Dendritic cell treated with granulocyte-macrophage colony-stimulating factor and Interleukin-4, amounts not matched to agents 40 ng/mL and 50 ng/mL, for 4 days (primary cell): ENCODE data around the gene IMPDH2.

Source experiments
- H3K27ac Mint-ChIP-seq: one replicate; pipeline ENCODE4 v1.8.0; 2022; ENCODE audit warnings: mild to moderate bottlenecking, mixed read lengths
- H3K27me3 Mint-ChIP-seq: one replicate; pipeline ENCODE4 v1.8.0; 2022; ENCODE audit warnings: mild to moderate bottlenecking, mixed read lengths
- H3K36me3 Mint-ChIP-seq: one replicate; pipeline ENCODE4 v1.8.0; 2022; ENCODE audit warnings: low read depth, mixed read lengths
- H3K4me1 Mint-ChIP-seq: one replicate; pipeline ENCODE4 v1.8.0; 2022; ENCODE audit warnings: low read depth, mixed read lengths
- H3K4me3 Mint-ChIP-seq: one replicate; pipeline ENCODE4 v1.8.0; 2022; ENCODE audit warnings: mild to moderate bottlenecking, moderate library complexity, mixed read lengths
- H3K9me3 Mint-ChIP-seq: one replicate; pipeline ENCODE4 v1.8.0; 2022; ENCODE audit warnings: mixed read lengths
- intact Hi-C: fragments of 100-400 bp; cut with micrococcal nuclease; formaldehyde crosslinking; loops from one replicate; pipeline ENCODE4 v1.15.0; 2022

The IMPDH2 gene

GRCh38 chr3:49028673-49029562, at the start of gene IMPDH2:
Gene IMPDH2, minus strand, starts transcription at chr3:49029398. Its CDS starts 48 bp downstream, at chr3:49029350.
- H3K4me3 Mint-ChIP-seq, result peak within 1 kb of the TSS; percentile 81
- H3K27ac Mint-ChIP-seq, result peak within 1 kb of the TSS; percentile 89
- no peaks in the 10 kb centered on the region for H3K27me3 Mint-ChIP-seq
- intact Hi-C loops, result loop anchor here (5.0 kb wide), 2 partner anchors 37 to 63 kb away; partner anchors contain the start of genes P4HTM and QRICH1
- peaks cover 83% of the 10 kb centered on the region for H3K36me3 Mint-ChIP-seq
- no peaks in the 10 kb centered on the region for H3K9me3 Mint-ChIP-seq
- H3K4me1 Mint-ChIP-seq, result peaks cover 53% of the 10 kb centered on the region

DNA sequence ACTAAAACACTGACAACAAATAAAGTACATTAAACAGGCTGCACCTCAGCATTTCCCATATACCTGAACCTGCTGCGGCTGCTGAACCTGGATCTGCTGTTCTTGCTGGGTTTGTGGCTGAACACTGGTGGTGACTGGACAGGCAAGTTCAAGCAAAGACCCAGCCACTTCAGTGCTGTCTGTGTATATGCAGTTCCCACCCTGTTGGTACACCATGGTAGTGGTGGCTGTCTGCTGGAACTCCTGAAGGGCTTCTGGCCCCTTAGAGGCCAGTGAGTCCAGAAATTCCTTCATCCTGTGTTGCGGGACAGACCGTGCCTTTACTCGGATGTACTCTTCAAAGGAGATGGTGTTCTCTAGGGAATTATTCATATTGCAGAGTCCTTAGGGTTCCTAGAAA, 47.4 kb upstream of the IMPDH2 start:
- intact Hi-C loops, result no loop called here
- H3K4me3 Mint-ChIP-seq, result no peak overlapping the region
- no peaks in the 10 kb centered on the region for H3K4me1 Mint-ChIP-seq
- H3K27ac Mint-ChIP-seq, result no peak overlapping the region
- peaks cover 81% of the 10 kb centered on the region for H3K36me3 Mint-ChIP-seq
- H3K9me3 Mint-ChIP-seq, result no peaks in the 10 kb centered on the region
- H3K27me3 Mint-ChIP-seq, result no peaks in the 10 kb centered on the region

DNA sequence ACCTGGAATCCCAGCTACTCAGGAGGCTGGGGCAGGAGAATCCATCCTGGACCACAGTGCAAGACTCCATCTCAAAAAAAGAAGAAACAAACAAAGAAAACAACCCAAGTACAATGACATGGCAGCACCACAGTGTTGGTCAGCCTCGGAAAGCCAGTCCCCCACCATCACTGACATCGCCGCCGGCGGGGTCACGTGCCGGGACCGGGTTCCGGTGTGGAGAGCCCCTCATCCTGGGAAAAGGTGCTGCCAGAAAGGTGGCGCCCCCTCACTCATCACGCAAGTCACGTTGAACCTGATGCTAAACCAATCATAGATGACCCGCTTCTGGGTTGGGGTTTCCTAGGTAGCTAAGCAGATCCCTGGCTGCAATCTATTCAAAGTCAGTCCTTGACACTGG, 46.9 kb upstream of the IMPDH2 start:
- Mint-ChIP-seq H3K4me3 (no peak overlapping the region), H3K36me3 (peaks cover 87% of the 10 kb centered on the region), H3K4me1 (no peaks in the 10 kb centered on the region), H3K9me3 (no peaks in the 10 kb centered on the region), H3K27me3 (no peaks in the 10 kb centered on the region), H3K27ac (no peak overlapping the region)
- intact Hi-C loops, result no loop called here

GRCh38 chr3:49058011-49058410, 28.8 kb upstream of the IMPDH2 start:
- intact Hi-C loops, result no loop called here
- H3K9me3 Mint-ChIP-seq, result no peaks in the 10 kb centered on the region
- no peaks in the 10 kb centered on the region for H3K4me1 Mint-ChIP-seq
- no peaks in the 10 kb centered on the region for H3K27me3 Mint-ChIP-seq
- peaks cover 95% of the 10 kb centered on the region for H3K36me3 Mint-ChIP-seq
- no peak overlapping the region for H3K27ac Mint-ChIP-seq
- H3K4me3 Mint-ChIP-seq, result no peak overlapping the region

DNA sequence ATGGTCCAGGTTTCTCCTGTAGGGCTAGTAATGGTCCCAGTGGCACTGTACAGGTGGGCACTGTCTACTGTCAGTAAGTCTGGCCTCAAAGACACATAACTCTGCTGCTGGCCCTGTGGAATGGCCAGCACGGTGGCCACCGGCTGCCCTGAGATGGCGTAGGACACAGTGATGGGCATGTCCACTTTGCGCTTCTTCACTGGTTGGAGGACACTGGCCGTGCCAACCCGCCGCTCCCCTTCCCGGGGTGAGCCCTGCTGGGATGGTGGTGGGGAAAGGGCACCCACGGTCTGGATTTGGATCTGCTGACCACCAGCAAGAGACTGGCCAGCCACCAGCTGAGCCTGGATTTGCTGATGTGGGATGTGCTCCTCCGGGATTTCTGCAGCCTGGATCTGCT, 28.1 kb upstream of the IMPDH2 start:
- H3K9me3 Mint-ChIP-seq, result no peaks in the 10 kb centered on the region
- no peaks in the 10 kb centered on the region for H3K27me3 Mint-ChIP-seq
- no peak overlapping the region for H3K4me3 Mint-ChIP-seq
- intact Hi-C loops, result no loop called here
- no peak overlapping the region for H3K27ac Mint-ChIP-seq
- peaks cover 97% of the 10 kb centered on the region for H3K36me3 Mint-ChIP-seq
- no peaks in the 10 kb centered on the region for H3K4me1 Mint-ChIP-seq

- no peaks in the 10 kb centered on the region for H3K9me3 Mint-ChIP-seq
- no peaks in the 10 kb centered on the region for H3K27me3 Mint-ChIP-seq
- H3K4me1 Mint-ChIP-seq, result no peaks in the 10 kb centered on the region
- intact Hi-C loops, result no loop called here
- no peak overlapping the region for H3K27ac Mint-ChIP-seq
- H3K4me3 Mint-ChIP-seq, result no peak overlapping the region
- H3K36me3 Mint-ChIP-seq, result peaks cover 100% of the 10 kb centered on the region
These were observed 25.2 kb upstream of the IMPDH2 start for GRCh38 chr3:49054344-49054862.

GRCh38 chr3:49053543-49053942, 24.3 kb upstream of the IMPDH2 start:
- Mint-ChIP-seq H3K36me3 (peaks cover 98% of the 10 kb centered on the region), H3K27me3 (no peaks in the 10 kb centered on the region), H3K9me3 (no peaks in the 10 kb centered on the region), H3K27ac (no peak overlapping the region), H3K4me3 (no peak overlapping the region), H3K4me1 (no peaks in the 10 kb centered on the region)
- intact Hi-C loops, result no loop called here

GRCh38 chr3:49035281-49035680, 6.1 kb upstream of the IMPDH2 start:
- Mint-ChIP-seq H3K36me3 (peaks cover 93% of the 10 kb centered on the region), H3K27ac (peak overlapping the region; percentile 89), H3K4me1 (peaks cover 11% of the 10 kb centered on the region)

DNA sequence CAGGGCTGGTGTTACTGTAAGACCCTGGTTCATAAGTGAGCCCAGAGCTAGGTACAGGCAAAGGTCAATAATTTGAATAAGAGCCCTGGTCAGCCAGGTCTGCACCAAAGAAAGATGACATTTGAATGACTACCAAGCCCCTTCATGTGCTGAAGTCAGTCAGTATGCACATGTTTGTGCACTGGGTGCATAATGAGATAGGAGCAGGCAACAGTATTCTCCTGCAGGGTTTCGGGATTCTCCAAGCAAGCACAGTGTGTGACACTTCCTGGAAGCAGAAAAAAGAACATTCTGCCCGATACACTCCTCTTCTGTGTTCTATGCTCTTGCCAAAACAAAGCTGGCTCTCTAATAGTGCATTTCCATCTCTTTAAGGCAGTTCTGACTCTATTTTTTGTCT, 5.5 kb upstream of the IMPDH2 start:
- H3K27me3 Mint-ChIP-seq, result no peaks in the 10 kb centered on the region

More at GRCh38 chr3:49035281-49035680, 6.1 kb upstream of the IMPDH2 start:
- H3K9me3 Mint-ChIP-seq, result no peaks in the 10 kb centered on the region
- no peaks in the 10 kb centered on the region for H3K27me3 Mint-ChIP-seq
- intact Hi-C loops, result no loop called here
- H3K4me3 Mint-ChIP-seq, result no peak overlapping the region

GRCh38 chr3:49032646-49033304, 3.6 kb upstream of the IMPDH2 start:
- intact Hi-C loops, result no loop called here
- Mint-ChIP-seq H3K27me3 (no peaks in the 10 kb centered on the region), H3K4me1 (peaks cover 31% of the 10 kb centered on the region), H3K36me3 (peaks cover 82% of the 10 kb centered on the region), H3K9me3 (no peaks in the 10 kb centered on the region), H3K27ac (no peak overlapping the region), H3K4me3 (no peak overlapping the region)

More for the DNA sequence above, 5.5 kb upstream of the IMPDH2 start:
- H3K4me3 Mint-ChIP-seq, result no peak overlapping the region
- peak overlapping the region; percentile 89 for H3K27ac Mint-ChIP-seq
- no peaks in the 10 kb centered on the region for H3K9me3 Mint-ChIP-seq
- H3K4me1 Mint-ChIP-seq, result peaks cover 12% of the 10 kb centered on the region
- peaks cover 92% of the 10 kb centered on the region for H3K36me3 Mint-ChIP-seq
- intact Hi-C loops, result no loop called here

- Mint-ChIP-seq H3K4me1 (peaks cover 46% of the 10 kb centered on the region), H3K9me3 (no peaks in the 10 kb centered on the region), H3K27me3 (no peaks in the 10 kb centered on the region), H3K36me3 (peaks cover 83% of the 10 kb centered on the region), H3K27ac (peak overlapping the region; percentile 89), H3K4me3 (no peak overlapping the region)
- intact Hi-C loops, result no loop called here
These were observed 1.1 kb upstream of the IMPDH2 start for GRCh38 chr3:49030321-49030720.

DNA sequence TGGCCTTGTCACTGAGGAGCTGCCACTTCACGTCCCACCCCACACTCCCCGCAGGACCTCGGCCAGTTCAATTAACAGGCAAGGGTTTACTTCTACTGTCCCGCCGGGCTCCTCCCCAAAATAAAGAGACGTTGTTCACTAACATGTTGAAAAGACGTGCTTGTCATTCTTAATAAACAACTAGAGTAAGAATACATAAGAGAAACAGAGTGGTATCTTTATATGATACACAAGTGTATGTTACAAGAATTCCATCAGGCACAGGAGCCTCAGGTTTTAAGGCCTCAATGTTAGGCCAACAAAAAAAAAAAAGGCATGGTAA, 326 bp upstream of the IMPDH2 start:
- Mint-ChIP-seq H3K9me3 (no peaks in the 10 kb centered on the region), H3K4me1 (peaks cover 47% of the 10 kb centered on the region), H3K4me3 (peak overlapping the region; percentile 81), H3K27ac (peak overlapping the region; percentile 89), H3K36me3 (peaks cover 83% of the 10 kb centered on the region), H3K27me3 (no peaks in the 10 kb centered on the region)
- intact Hi-C loops, result loop anchor here (5.0 kb wide), 2 partner anchors 37 to 63 kb away; partner anchors contain the start of genes P4HTM and QRICH1

- intact Hi-C loops, result loop anchor here (5.0 kb wide), 2 partner anchors 36 to 64 kb away; partner anchors contain the start of genes P4HTM and QRICH1
- peak overlapping the region; percentile 81 for H3K4me3 Mint-ChIP-seq
- H3K36me3 Mint-ChIP-seq, result peaks cover 83% of the 10 kb centered on the region
- peaks cover 59% of the 10 kb centered on the region for H3K4me1 Mint-ChIP-seq
- no peaks in the 10 kb centered on the region for H3K27me3 Mint-ChIP-seq
- H3K9me3 Mint-ChIP-seq, result no peaks in the 10 kb centered on the region
- peak overlapping the region; percentile 89 for H3K27ac Mint-ChIP-seq
These were observed 913 bp downstream of the IMPDH2 start for GRCh38 chr3:49028298-49028672.

DNA sequence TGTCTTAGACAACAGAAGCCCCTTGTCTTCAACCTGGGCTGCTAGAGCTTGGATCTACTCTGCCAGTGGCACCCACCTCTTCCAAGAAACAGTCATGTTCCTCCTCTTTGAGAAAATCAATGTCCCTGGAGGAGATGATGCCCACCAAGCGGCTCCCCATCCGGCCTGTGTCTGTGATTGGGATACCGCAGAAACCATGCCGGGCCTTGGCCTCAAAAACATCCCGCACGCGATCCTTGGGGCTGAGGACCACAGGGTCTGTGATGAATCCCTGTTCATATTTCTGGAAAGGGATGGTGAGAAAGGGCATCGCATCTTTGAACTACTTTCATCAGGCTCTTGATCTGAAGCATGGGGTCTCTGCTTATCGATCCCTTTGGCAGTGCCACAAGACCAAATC, 1.6 kb downstream of the IMPDH2 start:
- Mint-ChIP-seq H3K27ac (no peak overlapping the region), H3K36me3 (peaks cover 83% of the 10 kb centered on the region), H3K4me3 (no peak overlapping the region), H3K27me3 (no peaks in the 10 kb centered on the region), H3K4me1 (peaks cover 66% of the 10 kb centered on the region), H3K9me3 (no peaks in the 10 kb centered on the region)
- intact Hi-C loops, result loop anchor here (5.0 kb wide), 2 partner anchors 35 to 65 kb away; partner anchors contain the start of genes P4HTM and QRICH1
